Keratinocyte (primary cell): Measurements from ENCODE around the gene GNG8. TPM values are rescaled to one million over a fixed set of nuclear protein-coding genes. Genes with fewer than 3 reads are reported as not detected.

Source experiments
- DNase-seq: peaks from one replicate; pipeline ENCODE4 v3.0.0-alpha.2; 2011; ENCODE audit warnings: low read depth, missing footprints, low spot score
- FAIRE-seq: peaks from 2 replicates; lab custom pipeline; 2011; peaks lifted over from hg19 to GRCh38; lab: Jason Lieb, UNC
- H2AFZ ChIP-seq: 2 replicates; pipeline ENCODE4 v1.6.0; 2012; ENCODE audit warnings: low read length, control low read depth, inconsistent platforms; ENCODE audit not compliant: control insufficient read depth
- H3K27ac ChIP-seq: 2 replicates; pipeline ENCODE4 v1.5.1; 2011; ENCODE audit warnings: low read length; ENCODE audit not compliant: control insufficient read depth, insufficient read depth
- H3K27me3 ChIP-seq: 3 replicates; pipeline ENCODE4 v1.6.0; 2011; ENCODE audit warnings: low read length; ENCODE audit not compliant: control insufficient read depth, insufficient read depth; ENCODE audit errors: extremely low read depth
- H3K36me3 ChIP-seq, 2 experiments: 2 replicates in 1 of 2; 3 replicates in 1 of 2; pipeline ENCODE4 v1.5.1; 2011; ENCODE audit warnings: low read length in 2 of 2, mild to moderate bottlenecking in 1 of 2; ENCODE audit not compliant: control insufficient read depth in 2 of 2, insufficient read depth in 2 of 2; ENCODE audit errors: extremely low read depth in 1 of 2
- H3K4me1 ChIP-seq: 3 replicates; pipeline ENCODE4 v1.5.1; 2011; ENCODE audit warnings: low read length; ENCODE audit not compliant: control insufficient read depth, insufficient read depth; ENCODE audit errors: extremely low read depth
- H3K4me2 ChIP-seq: 3 replicates; pipeline ENCODE4 v1.6.0; 2011; ENCODE audit warnings: low read depth, low read length; ENCODE audit not compliant: control insufficient read depth, insufficient read depth; ENCODE audit errors: extremely low read depth
- H3K4me3 ChIP-seq, 3 experiments: fragments of 200-600 bp in 1 of 3; sonication (generic) in 1 of 3; 2 replicates in 2 of 3; 3 replicates in 1 of 3; pipeline ENCODE4 v1.5.1; 2011 to 2016; ENCODE audit warnings: low read length in 3 of 3, mild to moderate bottlenecking in 3 of 3, control low read depth in 2 of 3, inconsistent platforms in 1 of 3, low read depth in 1 of 3, mixed read lengths in 1 of 3, mixed run types in 1 of 3, moderate library complexity in 1 of 3; ENCODE audit not compliant: control insufficient read depth in 2 of 3, insufficient read depth in 2 of 3; ENCODE audit errors: extremely low read depth in 1 of 3
- H3K79me2 ChIP-seq: 2 replicates; pipeline ENCODE4 v1.6.0; 2012; ENCODE audit warnings: low read length; ENCODE audit not compliant: control insufficient read depth, insufficient read depth
- H3K9ac ChIP-seq: 3 replicates; pipeline ENCODE4 v1.6.0; 2011; ENCODE audit warnings: low read length; ENCODE audit not compliant: control insufficient read depth, insufficient read depth; ENCODE audit errors: extremely low read depth
- H3K9me1 ChIP-seq: 3 replicates; pipeline ENCODE4 v1.6.0; 2011; ENCODE audit warnings: low read length; ENCODE audit not compliant: control insufficient read depth, insufficient read depth; ENCODE audit errors: extremely low read depth
- H3K9me3 ChIP-seq: 2 replicates; pipeline ENCODE4 v1.5.1; 2012; ENCODE audit warnings: low read depth, low read length; ENCODE audit not compliant: control insufficient read depth
- H4K20me1 ChIP-seq: 3 replicates; pipeline ENCODE4 v1.6.0; 2011; ENCODE audit warnings: low read length; ENCODE audit not compliant: control insufficient read depth, insufficient read depth; ENCODE audit errors: extremely low read depth
- EZH2 ChIP-seq: IDR thresholded peaks from one replicate; pipeline ENCODE4 v1.6.1; 2012; ENCODE audit warnings: inconsistent platforms, mild to moderate bottlenecking, low read length, moderate library complexity
- dilution Hi-C: fragments of 300-500 bp; cut with MboI; formaldehyde crosslinking; loops from one replicate; pipeline ENCODE4 v1.7.0; 2020; ENCODE audit warnings: low sequenced_read_pairs; ENCODE audit not compliant: extremely low pct_ligation_motif_present
- polyA plus RNA-seq, 5 experiments: library from polyadenylated mRNA; depleted of rRNA in 3 of 5; stranded (reverse) in 3 of 5; stranded (forward) in 1 of 5; unstranded in 1 of 5; fragments of >200 nt; gene quantifications; 1 replicate in 1 of 5; 2 replicates in 3 of 5; 3 replicates in 1 of 5; pipeline versions ENCODE4 v1.2.1 to v1.2.3, GENCODE V29; 2011 to 2012; ENCODE audit warnings: missing spikeins in 2 of 5, low read depth in 1 of 5, low replicate concordance in 1 of 5
- TF ChIP-seq, protein P1 (sequence below), 3 experiments: IDR thresholded peaks in 1 of 3; conservative IDR thresholded peaks in 1 of 3; optimal IDR thresholded peaks in 1 of 3; 2 replicates in 2 of 3; 3 replicates in 1 of 3; pipeline versions ENCODE3 to v1.5.1; 2011; ENCODE audit warnings: low read length in 3 of 3, mild to moderate bottlenecking in 3 of 3, moderate library complexity in 2 of 3, control low read depth in 1 of 3, inconsistent platforms in 1 of 3; ENCODE audit not compliant: insufficient read depth in 2 of 3; ENCODE audit errors: extremely low read depth in 1 of 3

Gene GNG8
- polyA plus RNA-seq, 1 donor (not counting 4 experiments of a cell fraction or from before 2014, with no cell fraction given) = not detected

DNA sequence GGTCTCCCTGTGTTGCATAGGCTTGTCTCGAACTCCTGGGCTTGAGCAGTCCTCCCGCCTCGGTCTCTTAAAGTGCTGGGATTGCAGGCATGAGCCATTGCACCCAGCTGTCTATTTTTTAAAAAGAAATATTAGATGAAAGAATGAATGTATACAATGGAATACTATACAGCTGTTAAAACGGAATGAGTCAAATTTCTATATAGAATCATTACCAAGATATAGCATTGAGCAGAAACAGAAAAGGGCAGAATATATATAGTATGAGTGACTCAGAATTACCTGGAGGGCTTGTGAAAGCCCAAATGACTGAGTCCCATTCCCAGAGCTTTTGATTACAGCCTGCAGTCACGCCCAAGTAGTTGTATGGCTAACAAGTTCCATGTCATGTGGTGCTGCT lies 20.5 kb upstream of the GNG8 start:
- dilution Hi-C loops = no loop called here
- FAIRE-seq (no peak), DNase-seq (no peak)
- Histone ChIP-seq H3K27ac (no peak overlapping the region), H3K79me2 (no peaks in the 10 kb centered on the region), H3K36me3 (no peaks in the 10 kb centered on the region), H2AFZ (no peak overlapping the region), H3K4me2 (no peak overlapping the region), H3K4me1 (peaks cover 9% of the 10 kb centered on the region), H3K27me3 (peaks cover 26% of the 10 kb centered on the region), H3K9me1 (no peaks in the 10 kb centered on the region), H3K4me3 (no peak overlapping the region), H4K20me1 (no peaks in the 10 kb centered on the region), H3K9ac (no peak overlapping the region), H3K9me3 (no peaks in the 10 kb centered on the region)
- no peak for TF ChIP-seq EZH2
- TF ChIP-seq, protein P1, sequence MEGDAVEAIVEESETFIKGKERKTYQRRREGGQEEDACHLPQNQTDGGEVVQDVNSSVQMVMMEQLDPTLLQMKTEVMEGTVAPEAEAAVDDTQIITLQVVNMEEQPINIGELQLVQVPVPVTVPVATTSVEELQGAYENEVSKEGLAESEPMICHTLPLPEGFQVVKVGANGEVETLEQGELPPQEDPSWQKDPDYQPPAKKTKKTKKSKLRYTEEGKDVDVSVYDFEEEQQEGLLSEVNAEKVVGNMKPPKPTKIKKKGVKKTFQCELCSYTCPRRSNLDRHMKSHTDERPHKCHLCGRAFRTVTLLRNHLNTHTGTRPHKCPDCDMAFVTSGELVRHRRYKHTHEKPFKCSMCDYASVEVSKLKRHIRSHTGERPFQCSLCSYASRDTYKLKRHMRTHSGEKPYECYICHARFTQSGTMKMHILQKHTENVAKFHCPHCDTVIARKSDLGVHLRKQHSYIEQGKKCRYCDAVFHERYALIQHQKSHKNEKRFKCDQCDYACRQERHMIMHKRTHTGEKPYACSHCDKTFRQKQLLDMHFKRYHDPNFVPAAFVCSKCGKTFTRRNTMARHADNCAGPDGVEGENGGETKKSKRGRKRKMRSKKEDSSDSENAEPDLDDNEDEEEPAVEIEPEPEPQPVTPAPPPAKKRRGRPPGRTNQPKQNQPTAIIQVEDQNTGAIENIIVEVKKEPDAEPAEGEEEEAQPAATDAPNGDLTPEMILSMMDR (optimal IDR thresholded peaks at IDR 0.05 in 1 of 3, IDR thresholded peaks at IDR 0.05 in 1 of 3, conservative IDR thresholded peaks at IDR 0.05 in 1 of 3; ENCODE audit: extremely low read depth in 1 of 3, insufficient read depth in 2 of 3, low read length in 3 of 3) = no peak

DNA sequence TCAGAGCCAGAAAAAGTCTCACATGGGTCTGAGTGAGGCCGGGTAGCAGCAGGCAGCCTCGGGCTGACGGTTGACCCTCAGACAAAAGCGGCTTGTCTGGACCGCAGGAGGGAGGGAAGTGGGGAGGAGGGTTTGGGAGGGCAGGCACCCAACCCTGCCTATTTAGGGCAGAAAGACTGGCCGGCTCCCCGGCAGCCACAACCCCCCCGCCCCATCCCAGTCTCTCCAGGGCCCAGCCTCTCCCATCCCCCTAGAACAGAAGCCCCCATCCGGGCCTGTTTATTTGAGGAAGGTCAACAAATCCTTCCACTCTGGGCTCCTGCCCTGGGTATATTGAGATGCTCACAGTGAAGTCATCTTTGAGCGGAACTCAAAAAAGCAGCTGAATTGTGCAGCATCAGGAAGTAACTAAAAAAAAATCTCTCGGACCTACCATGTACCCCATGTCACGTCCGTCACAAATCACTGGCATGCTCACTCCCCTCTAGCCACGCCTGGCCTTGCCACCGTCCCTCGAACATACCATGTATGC lies 18.7 kb upstream of the GNG8 start:
- FAIRE-seq (no peak), DNase-seq (no peak)
- dilution Hi-C loops = no loop called here
- Histone ChIP-seq H3K79me2 (no peaks in the 10 kb centered on the region), H3K36me3 (no peaks in the 10 kb centered on the region), H3K4me1 (peaks cover 1% of the 10 kb centered on the region), H3K9ac (no peak overlapping the region), H3K9me3 (no peaks in the 10 kb centered on the region), H3K4me3 (no peak overlapping the region), H4K20me1 (no peaks in the 10 kb centered on the region), H3K27ac (no peak overlapping the region), H3K4me2 (no peak overlapping the region), H3K27me3 (peaks cover 26% of the 10 kb centered on the region), H2AFZ (no peak overlapping the region), H3K9me1 (no peaks in the 10 kb centered on the region)
- TF ChIP-seq, protein P1 (optimal IDR thresholded peaks at IDR 0.05 in 1 of 3, IDR thresholded peaks at IDR 0.05 in 1 of 3, conservative IDR thresholded peaks at IDR 0.05 in 1 of 3; ENCODE audit: extremely low read depth in 1 of 3, insufficient read depth in 2 of 3, low read length in 3 of 3) = no peak
- TF ChIP-seq EZH2 = no peak
